Neural cell (in vitro differentiated cells): Measurements from ENCODE around the gene MRPL12. TPM values are rescaled to one million over a fixed set of nuclear protein-coding genes. Genes with fewer than 3 reads are reported as not detected.

Experiments
- H2AFZ ChIP-seq: fragments of 200-600, 300-800 bp; sonication (generic), shearing (Covaris generic); 2 replicates; pipeline ENCODE4 v1.6.0; 2014; ENCODE audit warnings: low read depth, mild to moderate bottlenecking, antibody characterized with exemption, low read length, moderate library complexity
- H3F3A ChIP-seq: fragments of 200-600 bp; shearing (Covaris generic); 2 replicates; pipeline ENCODE4 v1.6.1; 2016; ENCODE audit warnings: mild to moderate bottlenecking, moderate library complexity, mixed read lengths, antibody characterized with exemption, low read length; ENCODE audit not compliant: insufficient read depth, poor library complexity, severe bottlenecking
- H3K27ac ChIP-seq: fragments of 200-600, 300-800 bp; sonication (generic), shearing (Covaris generic); 2 replicates; pipeline ENCODE4 v1.5.1; 2014; ENCODE audit warnings: mild to moderate bottlenecking, low read length, moderate library complexity
- H3K27me3 ChIP-seq: fragments of 300-800, 200-600 bp; sonication (generic), shearing (Covaris generic); 2 replicates; pipeline ENCODE4 v1.6.0; 2014; ENCODE audit warnings: mild to moderate bottlenecking, low read depth, low read length, moderate library complexity; ENCODE audit not compliant: insufficient read depth
- H3K36me3 ChIP-seq: fragments of 300-800, 200-600 bp; sonication (generic), shearing (Covaris generic); 2 replicates; pipeline ENCODE4 v1.5.1; 2014; ENCODE audit warnings: mild to moderate bottlenecking, antibody characterized with exemption, low read length, moderate library complexity; ENCODE audit not compliant: insufficient read depth
- H3K4me2 ChIP-seq: fragments of 300-800, 200-600 bp; sonication (generic), shearing (Covaris generic); 2 replicates; pipeline ENCODE4 v1.6.0; 2014; ENCODE audit warnings: mild to moderate bottlenecking, low read length
- H3K4me3 ChIP-seq: fragments of 300-800, 200-600 bp; sonication (generic), shearing (Covaris generic); 2 replicates; pipeline ENCODE4 v1.5.1; 2014; ENCODE audit warnings: mild to moderate bottlenecking, low read length, moderate library complexity
- H3K79me2 ChIP-seq: fragments of 200-600 bp; shearing (Covaris generic); replicated peaks from 2 replicates; pipeline ENCODE4 v1.6.0; 2014; ENCODE audit warnings: mild to moderate bottlenecking, low read length, moderate library complexity; ENCODE audit not compliant: insufficient read depth
- H3K9ac ChIP-seq: fragments of 300-800, 200-600 bp; sonication (generic), shearing (Covaris generic); 2 replicates; pipeline ENCODE4 v1.6.1; 2016; ENCODE audit warnings: mild to moderate bottlenecking, low read length, mixed read lengths
- H3K9me2 ChIP-seq: fragments of 200-600 bp; shearing (Covaris generic); 2 replicates; pipeline ENCODE4 v1.6.1; 2016; ENCODE audit warnings: mild to moderate bottlenecking, low read length, mixed read lengths; ENCODE audit not compliant: insufficient read depth
- H3K9me3 ChIP-seq: fragments of 200-600, 300-800 bp; sonication (generic), shearing (Covaris generic); 2 replicates; pipeline ENCODE4 v1.6.1; 2016; ENCODE audit warnings: mild to moderate bottlenecking, mixed run types, low read length, moderate library complexity, mixed read lengths
- H4K20me1 ChIP-seq: fragments of 200-600 bp; shearing (Covaris generic); 2 replicates; pipeline ENCODE4 v1.6.1; 2016; ENCODE audit warnings: mild to moderate bottlenecking, mixed run types; ENCODE audit not compliant: insufficient read depth
- CTCF ChIP-seq: fragments of 450-650 bp; IDR thresholded peaks from 2 replicates; pipeline ENCODE4 v1.5.1; 2014; ENCODE audit warnings: antibody characterized with exemption, mild to moderate bottlenecking, moderate library complexity; ENCODE audit not compliant: poor library complexity, severe bottlenecking
- EP300 ChIP-seq: fragments of 450-650 bp; conservative IDR thresholded peaks from 2 replicates; pipeline ENCODE4 v1.6.1; 2014; ENCODE audit warnings: antibody characterized with exemption, mild to moderate bottlenecking, moderate library complexity; ENCODE audit not compliant: poor library complexity, severe bottlenecking
- EZH2 ChIP-seq: fragments of 200-600, 300-800 bp; shearing (Covaris generic), sonication (generic); IDR thresholded peaks from 2 replicates; pipeline ENCODE4 v1.6.1; 2014; ENCODE audit warnings: antibody characterized with exemption, low read length, borderline replicate concordance, mild to moderate bottlenecking; ENCODE audit not compliant: insufficient read depth, poor library complexity, severe bottlenecking
- MXI1 ChIP-seq: fragments of 450-650 bp; conservative IDR thresholded peaks from 2 replicates; pipeline ENCODE4 v1.6.1; 2014; ENCODE audit warnings: antibody characterized with exemption, mild to moderate bottlenecking; ENCODE audit not compliant: poor library complexity, severe bottlenecking
- POLR2AphosphoS5 ChIP-seq: IDR thresholded peaks from 2 replicates; pipeline ENCODE4 v1.6.1; 2012
- RAD21 ChIP-seq: fragments of 450-650 bp; conservative IDR thresholded peaks from 2 replicates; pipeline ENCODE4 v1.6.1; 2014; ENCODE audit warnings: antibody characterized with exemption, mild to moderate bottlenecking, moderate library complexity
- SMC3 ChIP-seq: fragments of 450-650 bp; conservative IDR thresholded peaks from 2 replicates; pipeline ENCODE4 v1.6.1; 2014; ENCODE audit warnings: antibody characterized with exemption, mild to moderate bottlenecking, moderate library complexity; ENCODE audit not compliant: poor library complexity
- TAF1 ChIP-seq: IDR thresholded peaks from 2 replicates; pipeline ENCODE4 v1.6.1; 2012; ENCODE audit warnings: low read depth
- polyA plus RNA-seq: library from polyadenylated mRNA; depleted of rRNA; stranded (reverse); fragments of >200 nt; gene quantifications from 2 replicates; pipeline ENCODE4 v1.2.3, GENCODE V29; 2014
- TF ChIP-seq, protein P1 (sequence below): IDR thresholded peaks from 2 replicates; pipeline ENCODE4 v1.6.1; 2012; ENCODE audit warnings: borderline replicate concordance

Gene MRPL12
- polyA plus RNA-seq, 1 donor from 2014 or later = 10.4 TPM

GRCh38 chr17:81707725-81708646 lies 4.8 kb downstream of the MRPL12 start:
- H3F3A ChIP-seq = no peaks in the 10 kb centered on the region
- no peak overlapping the region for H3K27ac ChIP-seq
- peaks cover 13% of the 10 kb centered on the region for H3K79me2 ChIP-seq
- no peak overlapping the region for H3K4me3 ChIP-seq
- TF ChIP-seq EZH2 = no peak
- TF ChIP-seq, protein P1, sequence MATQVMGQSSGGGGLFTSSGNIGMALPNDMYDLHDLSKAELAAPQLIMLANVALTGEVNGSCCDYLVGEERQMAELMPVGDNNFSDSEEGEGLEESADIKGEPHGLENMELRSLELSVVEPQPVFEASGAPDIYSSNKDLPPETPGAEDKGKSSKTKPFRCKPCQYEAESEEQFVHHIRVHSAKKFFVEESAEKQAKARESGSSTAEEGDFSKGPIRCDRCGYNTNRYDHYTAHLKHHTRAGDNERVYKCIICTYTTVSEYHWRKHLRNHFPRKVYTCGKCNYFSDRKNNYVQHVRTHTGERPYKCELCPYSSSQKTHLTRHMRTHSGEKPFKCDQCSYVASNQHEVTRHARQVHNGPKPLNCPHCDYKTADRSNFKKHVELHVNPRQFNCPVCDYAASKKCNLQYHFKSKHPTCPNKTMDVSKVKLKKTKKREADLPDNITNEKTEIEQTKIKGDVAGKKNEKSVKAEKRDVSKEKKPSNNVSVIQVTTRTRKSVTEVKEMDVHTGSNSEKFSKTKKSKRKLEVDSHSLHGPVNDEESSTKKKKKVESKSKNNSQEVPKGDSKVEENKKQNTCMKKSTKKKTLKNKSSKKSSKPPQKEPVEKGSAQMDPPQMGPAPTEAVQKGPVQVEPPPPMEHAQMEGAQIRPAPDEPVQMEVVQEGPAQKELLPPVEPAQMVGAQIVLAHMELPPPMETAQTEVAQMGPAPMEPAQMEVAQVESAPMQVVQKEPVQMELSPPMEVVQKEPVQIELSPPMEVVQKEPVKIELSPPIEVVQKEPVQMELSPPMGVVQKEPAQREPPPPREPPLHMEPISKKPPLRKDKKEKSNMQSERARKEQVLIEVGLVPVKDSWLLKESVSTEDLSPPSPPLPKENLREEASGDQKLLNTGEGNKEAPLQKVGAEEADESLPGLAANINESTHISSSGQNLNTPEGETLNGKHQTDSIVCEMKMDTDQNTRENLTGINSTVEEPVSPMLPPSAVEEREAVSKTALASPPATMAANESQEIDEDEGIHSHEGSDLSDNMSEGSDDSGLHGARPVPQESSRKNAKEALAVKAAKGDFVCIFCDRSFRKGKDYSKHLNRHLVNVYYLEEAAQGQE = no peak
- TF ChIP-seq TAF1 = no peak
- no peak for TF ChIP-seq CTCF
- no peak for TF ChIP-seq RAD21
- no peak for TF ChIP-seq EP300
- TF ChIP-seq POLR2AphosphoS5 = no peak
- TF ChIP-seq MXI1 = no peak
- TF ChIP-seq SMC3 = no peak
- no peak overlapping the region for H3K4me2 ChIP-seq
- H3K9ac ChIP-seq = no peak overlapping the region
- no peaks in the 10 kb centered on the region for H3K9me2 ChIP-seq
- H2AFZ ChIP-seq = no peak overlapping the region
- H3K9me3 ChIP-seq = no peaks in the 10 kb centered on the region
- no peaks in the 10 kb centered on the region for H3K36me3 ChIP-seq
- H3K27me3 ChIP-seq = peaks cover 8% of the 10 kb centered on the region
- no peaks in the 10 kb centered on the region for H4K20me1 ChIP-seq

- Histone ChIP-seq H3F3A (no peaks in the 10 kb centered on the region), H3K36me3 (no peaks in the 10 kb centered on the region), H3K27me3 (peaks cover 8% of the 10 kb centered on the region), H4K20me1 (no peaks in the 10 kb centered on the region), H3K4me3 (no peak overlapping the region), H3K79me2 (peaks cover 8% of the 10 kb centered on the region), H2AFZ (no peak overlapping the region), H3K9ac (no peak overlapping the region), H3K9me2 (no peaks in the 10 kb centered on the region), H3K27ac (no peak overlapping the region), H3K4me2 (no peak overlapping the region), H3K9me3 (no peaks in the 10 kb centered on the region)
- TF ChIP-seq EP300 (no peak), CTCF (no peak), TAF1 (no peak), POLR2AphosphoS5 (no peak), SMC3 (no peak), RAD21 (no peak), EZH2 (no peak), MXI1 (no peak)
- TF ChIP-seq, protein P1 = no peak
Observed at GRCh38 chr17:81708739-81709185, 5.6 kb downstream of the MRPL12 start.
